Caki2 (cell line): ENCODE data around the gene TFAP2D. TPM values are rescaled to one million over a fixed set of nuclear protein-coding genes. Genes with fewer than 3 reads are reported as not detected.

ENCODE experiments used
- DNase-seq: peaks from one replicate; pipeline ENCODE4 v3.0.0-alpha.2; 2015; ENCODE audit warnings: low read depth
- in situ Hi-C: cut with HindIII; loops from 2 replicates; pipeline ENCODE4 v1.10.0; 2016; ENCODE audit warnings: low sequenced_read_pairs, low pct_unique_long_range_greater_than_20kb, mixed read lengths
- total RNA-seq: library from RNA; depleted of rRNA; stranded (reverse); fragments of >200 nt; shearing (Covaris generic); gene quantifications from 2 replicates; pipeline ENCODE4 v1.2.3, GENCODE V29; 2014; ENCODE audit warnings: low replicate concordance; rRNA removed

The TFAP2D gene
- total RNA-seq: not detected in 2 replicates

GRCh38 chr6:50713226-50713625, at the start of gene TFAP2D:
Gene TFAP2D (plus strand): TSS chr6:50713526. CDS start chr6:50714056, 530 bp downstream.
- no peak for DNase-seq
- in situ Hi-C loops: no loop called here

DNA sequence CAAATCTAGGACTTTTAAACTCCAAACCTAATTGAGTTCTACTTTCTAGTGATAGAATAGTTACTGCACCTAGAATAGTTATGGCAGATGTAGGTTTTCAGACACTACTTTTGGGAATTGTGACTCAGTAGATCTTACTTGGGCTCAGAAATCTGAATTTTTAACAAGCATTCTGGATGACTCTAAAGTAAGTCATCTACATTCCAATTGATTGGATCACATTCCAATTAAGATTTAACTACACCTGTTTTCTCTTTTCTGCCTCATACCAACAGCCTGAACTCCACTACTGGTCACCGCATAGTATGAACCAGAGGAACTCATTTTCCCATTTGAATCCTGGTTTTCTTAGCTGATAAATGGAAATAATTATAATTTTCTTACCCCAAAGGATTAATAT, 49.5 kb upstream of the TFAP2D start:
- in situ Hi-C loops: no loop called here
- no peak for DNase-seq

DNA sequence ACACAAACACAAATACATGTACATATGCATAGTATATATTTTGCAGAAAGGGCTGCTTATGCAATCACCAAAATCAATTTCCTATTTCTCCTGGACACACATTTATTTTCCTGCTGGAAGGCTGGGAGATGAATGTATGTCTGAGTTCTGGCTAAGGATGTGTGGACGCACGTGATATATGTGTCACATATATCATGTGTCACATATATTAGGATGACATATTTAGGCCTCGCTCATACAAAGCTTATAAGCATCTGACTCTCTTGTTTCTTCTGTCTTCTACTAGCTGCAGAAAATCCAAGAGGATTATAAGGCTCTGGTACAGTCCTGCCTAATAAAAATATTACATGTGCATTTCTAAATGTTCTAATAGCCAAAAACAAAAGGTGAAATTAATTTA, 47.2 kb upstream of the TFAP2D start:
- in situ Hi-C loops: no loop called here
- no peak for DNase-seq

- DNase-seq: no peak
- in situ Hi-C loops: no loop called here
Measured at GRCh38 chr6:50681213-50681824, 32.0 kb upstream of the TFAP2D start.

DNA sequence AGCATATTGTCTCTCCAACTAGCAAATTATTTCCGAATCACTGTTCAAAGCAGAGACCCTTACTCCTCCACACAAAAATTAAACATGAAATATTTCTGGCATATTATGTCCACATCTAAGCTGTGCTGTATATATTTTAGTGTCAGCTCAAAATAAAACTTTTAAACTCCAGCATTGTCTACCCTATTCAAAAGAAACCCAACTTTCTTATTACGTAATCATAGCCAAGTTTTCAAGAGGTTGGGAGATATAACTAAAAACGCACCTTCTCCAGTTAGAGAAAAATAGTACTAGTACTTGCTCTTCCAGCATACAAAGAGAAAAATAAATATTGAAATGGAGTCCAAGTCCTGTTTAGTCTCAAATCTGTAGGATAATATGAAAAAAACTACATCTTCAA, 24.1 kb upstream of the TFAP2D start:
- DNase-seq: no peak
- in situ Hi-C loops: no loop called here

GRCh38 chr6:50691814-50692495, 21.4 kb upstream of the TFAP2D start:
- in situ Hi-C loops: no loop called here
- DNase-seq: no peak

GRCh38 chr6:50698546-50698945, 14.8 kb upstream of the TFAP2D start:
- in situ Hi-C loops: no loop called here

DNA sequence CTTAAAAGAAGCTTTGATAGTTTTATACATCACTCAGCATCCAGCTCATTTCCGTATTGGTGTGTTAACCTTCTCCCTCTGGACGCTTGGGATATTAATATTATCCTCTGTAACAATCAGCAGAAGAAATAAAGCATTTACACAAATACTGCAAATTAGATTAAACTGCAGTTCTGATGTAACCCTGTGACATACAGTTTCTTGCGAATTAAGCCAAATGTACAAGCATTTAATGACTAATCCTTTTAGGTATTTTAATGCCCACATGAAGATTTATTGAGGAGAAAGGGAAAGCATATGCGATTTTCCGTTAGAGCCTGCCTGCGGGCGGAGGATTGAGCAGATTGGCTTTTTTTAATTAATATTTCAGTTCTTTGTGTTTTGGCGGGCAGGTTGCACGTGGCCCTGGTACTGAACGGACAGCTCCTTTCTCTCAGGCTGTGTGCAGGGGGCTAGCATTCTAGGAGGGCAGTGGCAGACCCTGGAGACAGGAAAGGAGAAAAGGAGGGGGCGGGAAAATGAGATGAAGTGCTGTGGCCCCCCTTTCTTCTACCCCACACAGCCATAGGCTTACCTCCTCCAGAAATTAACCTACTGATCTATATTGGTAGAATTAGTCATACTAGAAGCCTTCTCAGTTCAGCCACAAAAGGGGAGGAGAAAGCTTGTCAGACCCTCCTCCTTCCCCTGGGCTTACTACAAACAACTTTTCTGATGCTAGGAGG, 14.1 kb upstream of the TFAP2D start:
- no peak for DNase-seq
- in situ Hi-C loops: no loop called here

More at GRCh38 chr6:50698546-50698945, 14.8 kb upstream of the TFAP2D start:
- DNase-seq: no peak

- in situ Hi-C loops: no loop called here
- DNase-seq: no peak
Measured at GRCh38 chr6:50706575-50706974, 6.8 kb upstream of the TFAP2D start.

GRCh38 chr6:50707191-50707590, 6.1 kb upstream of the TFAP2D start:
- in situ Hi-C loops: no loop called here
- DNase-seq: no peak

- in situ Hi-C loops: no loop called here
- no peak for DNase-seq
Measured at GRCh38 chr6:50707652-50708300, 5.5 kb upstream of the TFAP2D start.

GRCh38 chr6:50708664-50709365, 4.5 kb upstream of the TFAP2D start:
- DNase-seq: no peak
- in situ Hi-C loops: no loop called here

DNA sequence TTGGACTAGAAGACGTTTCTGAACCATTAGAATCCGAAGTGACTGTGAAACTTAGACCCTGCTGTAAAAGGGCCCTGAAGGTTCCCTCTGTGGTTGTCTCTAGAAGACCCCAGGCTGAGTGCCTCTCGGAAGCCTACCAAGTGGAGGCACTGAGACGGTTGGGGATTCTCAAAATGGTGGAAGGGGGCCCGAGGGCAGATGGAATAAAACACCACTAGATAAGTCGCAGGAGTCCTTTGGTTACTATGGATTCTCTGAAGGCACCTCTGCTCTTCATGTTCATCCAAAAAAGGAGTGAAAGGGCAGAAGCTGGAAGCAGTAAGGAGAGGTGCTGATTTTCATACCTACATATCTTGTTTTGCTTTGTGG, 4.0 kb upstream of the TFAP2D start:
- no peak for DNase-seq
- in situ Hi-C loops: no loop called here

DNA sequence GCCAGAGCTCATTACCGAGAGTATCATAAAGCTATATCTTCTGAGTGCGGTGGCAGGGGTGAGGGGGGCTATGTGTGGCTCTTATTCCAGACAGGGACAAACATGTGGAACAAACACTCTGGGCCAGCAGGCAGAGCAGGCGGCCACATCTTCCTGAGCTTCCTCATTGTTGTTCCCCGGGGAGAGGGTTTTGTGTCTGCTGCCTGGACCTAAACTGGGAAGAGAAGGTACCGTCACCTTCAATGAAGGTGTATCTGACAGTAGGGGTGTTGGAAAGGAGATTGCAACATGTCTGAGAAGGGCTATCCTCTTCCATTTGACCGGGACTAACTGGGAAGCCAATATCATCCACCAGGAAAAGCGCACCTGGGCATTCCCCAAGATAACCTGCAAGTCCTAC, 1.6 kb upstream of the TFAP2D start:
- in situ Hi-C loops: no loop called here
- no peak for DNase-seq

GRCh38 chr6:50712291-50712690, 1.0 kb upstream of the TFAP2D start:
- in situ Hi-C loops: no loop called here
- DNase-seq: no peak

DNA sequence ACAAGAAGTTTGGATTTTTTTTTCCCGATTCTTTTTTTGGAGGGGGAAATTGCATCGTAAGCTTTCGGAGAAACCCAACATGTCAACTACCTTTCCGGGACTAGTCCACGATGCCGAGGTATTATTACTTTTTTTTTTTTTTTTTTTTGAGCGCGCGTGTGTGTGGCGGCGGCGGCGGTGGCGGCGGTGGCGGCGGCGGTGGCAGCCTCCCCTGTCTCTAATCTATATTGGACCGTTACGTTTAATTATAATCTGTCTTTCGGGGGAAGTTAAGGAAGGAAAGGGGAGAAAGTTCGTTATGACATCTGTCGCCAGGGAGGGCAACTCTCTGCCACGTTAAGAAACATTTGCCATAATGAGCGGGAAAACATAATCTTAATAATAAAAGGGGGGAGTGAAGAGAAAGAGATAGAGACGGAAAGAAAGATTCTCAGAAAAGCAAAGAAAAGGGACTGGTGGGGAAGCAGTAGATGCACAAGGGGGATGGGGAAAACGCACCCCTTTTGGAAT, 706 bp downstream of the TFAP2D start:
- in situ Hi-C loops: no loop called here
- DNase-seq: no peak

GRCh38 chr6:50714487-50715379, 1.4 kb downstream of the TFAP2D start:
- no peak for DNase-seq
- in situ Hi-C loops: no loop called here
